Kidney capillary endothelial cell (primary cell): Measurements from ENCODE around the gene PLCB3.
A peak's percentile ranks its signal among the peaks of the same experiment; 100 is the strongest.

Experiments
- DNase-seq: peaks from one replicate; pipeline ENCODE4 v3.0.0-alpha.2; 2018; ENCODE audit warnings: low spot score

The PLCB3 gene

DNA sequence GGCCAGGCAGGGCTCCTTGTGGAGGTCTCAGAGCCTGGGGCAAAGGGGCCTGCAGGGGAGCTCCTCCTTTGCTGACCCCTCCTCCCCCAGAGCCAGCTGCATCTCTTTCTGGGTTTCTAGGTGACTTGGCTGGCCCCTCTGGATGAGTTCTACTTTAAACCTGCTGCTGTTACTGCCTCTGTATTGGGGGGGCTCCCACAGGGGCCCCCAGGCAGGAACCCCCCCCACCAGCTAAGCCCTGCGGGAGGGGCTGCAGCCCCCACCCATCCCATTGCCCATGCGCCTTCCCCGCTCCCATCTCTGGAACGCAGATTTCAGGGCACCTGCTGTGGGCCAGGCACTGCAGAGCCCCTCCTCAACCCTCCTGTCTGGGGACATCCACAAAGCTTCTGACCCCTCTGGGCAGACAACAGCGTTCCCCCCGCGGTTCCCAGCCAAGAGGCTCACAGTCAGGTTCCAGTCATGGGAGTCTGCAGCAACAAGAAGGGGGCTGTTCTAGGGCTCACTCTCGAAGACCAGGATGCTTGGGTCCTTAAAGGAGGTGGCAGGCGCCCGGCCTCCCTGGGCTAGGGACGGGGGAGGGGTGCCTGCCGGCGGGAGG lies 815 bp upstream of the PLCB3 start:
- no peak for DNase-seq

DNA sequence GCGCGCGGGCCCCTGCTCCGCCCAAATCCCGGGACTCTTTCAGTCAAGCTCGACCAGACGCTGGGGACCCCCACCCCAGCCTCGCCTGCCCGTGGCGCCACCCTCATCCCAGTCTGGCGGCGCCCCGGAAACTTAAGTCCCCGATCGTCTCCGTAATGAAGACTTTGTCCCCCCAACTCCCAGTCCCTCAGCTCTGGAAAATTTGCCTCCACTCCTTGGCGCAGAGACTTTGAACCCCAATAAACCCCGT lies 348 bp downstream of the PLCB3 start:
- DNase-seq: no peak

DNA sequence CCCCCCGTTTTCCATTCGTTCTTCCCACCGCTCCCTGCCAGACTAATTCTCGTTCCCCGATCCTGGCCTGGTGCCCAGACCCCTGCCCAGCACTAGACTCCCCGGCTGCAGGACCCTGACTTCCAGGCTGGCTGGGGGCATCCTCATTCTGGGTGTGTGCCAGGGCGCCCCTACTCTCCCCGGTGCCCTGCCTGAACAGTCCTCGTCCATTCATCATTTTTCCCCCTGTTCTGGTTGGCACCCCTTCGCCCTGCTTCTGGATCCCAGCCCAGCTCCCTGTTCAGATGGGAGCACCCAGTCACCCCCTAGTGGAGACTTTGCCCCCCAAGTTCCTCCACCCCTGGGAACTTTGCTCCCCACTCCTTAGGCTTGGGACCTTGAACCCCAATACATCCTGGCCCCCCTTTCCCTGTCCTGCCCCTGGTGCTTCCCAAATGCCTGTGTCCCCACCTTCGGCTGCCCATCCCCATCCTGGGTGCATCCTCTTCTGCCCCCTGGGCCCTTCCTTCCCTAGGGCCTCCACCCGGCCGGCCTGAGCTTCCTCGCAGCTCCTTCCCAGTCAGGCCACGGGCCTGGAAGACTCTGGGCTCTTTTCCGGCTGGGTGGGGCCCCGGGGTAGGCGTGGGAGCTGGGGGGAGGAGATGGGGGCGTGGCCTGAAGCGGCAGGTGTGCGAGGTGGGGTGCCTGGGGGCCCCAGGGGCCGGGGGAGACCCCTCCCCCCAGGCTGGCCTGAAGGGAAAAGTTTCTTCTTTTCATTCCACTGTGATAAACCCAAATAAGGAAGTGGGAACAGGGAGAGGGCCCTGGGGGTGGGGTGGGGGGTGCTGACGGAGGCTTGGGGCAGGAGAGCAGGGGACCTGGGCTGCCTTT lies 908 bp downstream of the PLCB3 start:
- no peak for DNase-seq

DNA sequence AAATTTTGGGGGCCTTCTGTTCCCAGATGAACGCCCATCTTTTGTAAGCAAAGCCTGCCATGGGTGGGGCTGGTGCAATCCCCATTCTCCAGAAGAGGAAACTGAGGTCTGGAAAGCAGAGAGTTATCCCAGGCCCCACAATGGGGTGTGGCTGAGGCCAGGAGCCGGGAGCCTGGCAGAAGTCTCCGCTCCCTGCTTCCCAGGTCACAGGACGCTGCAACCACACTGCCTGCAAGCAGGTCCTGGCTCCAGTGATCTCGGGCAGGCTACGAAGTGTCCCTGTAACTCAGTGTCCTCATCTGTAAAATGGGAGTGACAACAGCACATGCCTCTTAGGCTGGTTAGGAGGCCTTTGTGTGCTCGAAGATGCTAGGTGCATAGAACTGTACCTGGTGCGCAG lies 1.7 kb downstream of the PLCB3 start:
- no peak for DNase-seq

DNA sequence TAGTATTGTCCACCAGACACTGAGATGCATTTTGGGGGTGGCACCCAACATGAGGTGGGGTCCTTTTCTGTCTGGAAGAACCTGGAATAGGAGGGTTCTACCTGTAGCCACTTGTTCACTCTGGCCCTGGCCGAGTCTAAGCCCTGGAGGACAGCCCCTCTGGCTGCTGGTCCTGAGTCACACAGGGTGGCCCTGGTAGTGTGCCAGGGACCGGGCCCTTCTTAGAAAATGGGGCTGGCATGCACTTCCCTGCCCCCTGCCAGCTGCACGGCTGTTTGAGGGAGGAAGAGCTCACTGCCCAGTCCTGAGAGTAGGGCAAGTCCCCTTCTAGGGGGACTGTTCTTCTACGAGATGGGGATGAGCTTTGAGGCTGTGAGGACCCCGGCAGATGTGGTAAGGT lies 2.2 kb downstream of the PLCB3 start:
- DNase-seq: no peak

DNA sequence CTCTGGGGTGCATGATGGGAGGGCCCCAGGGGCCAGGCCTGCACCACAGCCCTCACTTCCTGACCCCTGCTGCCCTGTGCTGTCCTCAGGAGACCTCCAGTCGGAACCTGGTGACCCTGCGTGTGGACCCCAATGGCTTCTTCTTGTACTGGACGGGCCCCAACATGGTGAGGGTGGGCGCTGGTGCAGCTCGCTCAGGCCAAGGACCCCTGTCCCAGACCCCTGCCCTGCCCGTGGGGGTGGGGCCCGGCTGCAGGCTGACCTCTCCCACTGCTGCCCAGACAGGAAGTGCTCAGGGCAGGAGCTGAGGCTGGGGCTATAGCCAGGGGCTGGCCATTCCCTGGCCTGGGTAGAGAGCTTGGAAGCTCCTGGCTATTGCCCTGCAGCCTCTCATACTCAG lies 3.0 kb downstream of the PLCB3 start:
- no peak for DNase-seq

DNA sequence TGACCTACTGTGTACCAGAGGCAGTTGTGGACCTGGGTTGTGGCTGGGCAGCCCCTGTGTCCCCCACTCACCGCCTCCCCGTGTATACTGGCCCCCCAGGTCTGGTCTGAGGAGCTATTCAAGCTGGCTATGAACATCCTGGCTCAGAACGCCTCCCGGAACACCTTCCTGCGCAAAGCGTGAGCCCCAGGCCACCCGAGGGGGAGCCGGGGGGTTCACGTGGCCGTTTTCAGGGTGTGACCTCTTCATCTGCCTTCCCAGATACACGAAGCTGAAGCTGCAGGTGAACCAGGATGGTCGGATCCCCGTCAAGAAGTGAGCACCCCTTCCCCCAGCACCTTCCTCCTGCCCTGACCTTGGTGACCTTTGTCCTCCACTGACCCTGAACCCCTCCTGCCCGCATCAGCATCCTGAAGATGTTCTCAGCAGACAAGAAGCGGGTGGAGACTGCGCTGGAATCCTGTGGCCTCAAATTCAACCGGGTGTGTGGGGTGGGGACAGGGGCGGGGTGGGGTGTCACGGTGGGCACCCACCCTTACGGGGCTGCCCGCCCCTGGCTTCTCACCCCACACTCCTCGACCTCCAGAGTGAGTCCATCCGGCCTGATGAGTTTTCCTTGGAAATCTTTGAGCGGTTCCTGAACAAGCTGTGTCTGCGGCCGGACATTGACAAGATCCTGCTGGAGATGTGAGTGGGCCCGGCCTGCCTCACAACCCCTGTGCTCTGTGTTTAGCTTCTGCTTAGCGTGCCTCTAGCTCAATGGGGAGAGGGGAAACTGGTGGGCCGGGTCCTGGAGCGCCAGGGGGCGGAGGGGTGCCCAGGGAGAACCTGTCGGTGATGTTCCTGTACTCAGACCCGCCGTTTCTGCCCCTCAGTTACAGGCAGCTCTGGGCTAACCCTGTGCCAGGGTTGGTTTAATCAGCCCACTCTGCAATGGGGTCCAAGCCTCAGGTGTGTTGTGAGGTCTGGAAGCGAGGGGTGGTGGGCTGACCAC lies 4.1 kb downstream of the PLCB3 start:
- no peak for DNase-seq

DNA sequence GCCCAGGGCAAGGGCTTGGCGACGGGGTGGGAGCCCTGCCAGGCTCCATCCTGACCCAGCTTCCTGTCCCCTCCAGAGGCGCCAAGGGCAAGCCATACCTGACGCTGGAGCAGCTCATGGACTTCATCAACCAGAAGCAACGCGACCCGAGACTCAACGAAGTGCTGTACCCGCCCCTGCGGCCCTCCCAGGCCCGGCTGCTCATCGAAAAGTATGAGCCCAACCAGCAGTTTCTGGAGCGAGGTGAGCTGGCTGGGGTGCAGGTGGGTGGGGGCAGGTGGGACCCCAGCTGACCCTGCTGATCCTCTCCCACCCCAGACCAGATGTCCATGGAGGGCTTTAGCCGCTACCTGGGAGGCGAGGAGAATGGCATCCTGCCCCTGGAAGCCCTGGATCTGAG lies 5.0 kb downstream of the PLCB3 start:
- no peak for DNase-seq

DNA sequence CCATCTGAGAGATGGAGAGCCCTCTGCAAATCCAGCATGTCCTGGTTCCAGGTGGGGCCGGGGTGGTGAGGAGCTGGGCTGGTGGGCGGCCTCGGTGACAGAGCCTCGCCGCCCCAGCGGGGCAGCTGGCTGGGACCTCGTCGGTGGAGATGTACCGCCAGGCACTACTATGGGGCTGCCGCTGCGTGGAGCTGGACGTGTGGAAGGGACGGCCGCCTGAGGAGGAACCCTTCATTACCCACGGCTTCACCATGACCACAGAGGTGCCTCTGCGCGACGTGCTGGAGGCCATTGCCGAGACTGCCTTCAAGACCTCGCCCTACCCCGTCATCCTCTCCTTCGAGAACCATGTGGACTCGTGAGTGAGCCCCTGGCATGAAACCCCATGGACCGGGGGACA lies 7.0 kb downstream of the PLCB3 start:
- DNase-seq: no peak

DNA sequence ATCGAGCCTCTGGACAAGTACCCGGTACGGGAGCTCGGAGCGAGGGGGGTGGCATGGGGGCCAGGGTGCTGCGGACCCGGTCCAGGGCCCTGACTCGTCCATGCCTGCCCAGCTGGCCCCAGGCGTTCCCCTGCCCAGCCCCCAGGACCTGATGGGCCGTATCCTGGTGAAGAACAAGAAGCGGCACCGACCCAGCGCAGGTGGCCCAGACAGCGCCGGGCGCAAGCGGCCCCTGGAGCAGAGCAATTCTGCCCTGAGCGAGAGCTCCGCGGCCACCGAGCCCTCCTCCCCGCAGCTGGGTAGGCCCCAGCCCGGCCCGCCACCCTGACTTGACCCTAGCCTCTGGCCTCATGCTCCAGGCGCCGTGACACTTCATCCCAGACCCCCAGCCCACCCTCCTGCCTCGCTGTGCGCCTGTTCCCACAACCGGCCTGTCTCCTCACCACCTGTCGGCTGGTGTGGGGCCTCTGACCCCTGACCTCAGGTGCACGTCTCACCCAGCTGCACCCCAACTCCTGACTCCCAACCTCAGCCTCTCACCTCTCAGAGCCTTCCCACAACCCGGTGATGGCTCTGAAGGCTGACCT lies 7.7 kb downstream of the PLCB3 start:
- DNase-seq: no peak

DNA sequence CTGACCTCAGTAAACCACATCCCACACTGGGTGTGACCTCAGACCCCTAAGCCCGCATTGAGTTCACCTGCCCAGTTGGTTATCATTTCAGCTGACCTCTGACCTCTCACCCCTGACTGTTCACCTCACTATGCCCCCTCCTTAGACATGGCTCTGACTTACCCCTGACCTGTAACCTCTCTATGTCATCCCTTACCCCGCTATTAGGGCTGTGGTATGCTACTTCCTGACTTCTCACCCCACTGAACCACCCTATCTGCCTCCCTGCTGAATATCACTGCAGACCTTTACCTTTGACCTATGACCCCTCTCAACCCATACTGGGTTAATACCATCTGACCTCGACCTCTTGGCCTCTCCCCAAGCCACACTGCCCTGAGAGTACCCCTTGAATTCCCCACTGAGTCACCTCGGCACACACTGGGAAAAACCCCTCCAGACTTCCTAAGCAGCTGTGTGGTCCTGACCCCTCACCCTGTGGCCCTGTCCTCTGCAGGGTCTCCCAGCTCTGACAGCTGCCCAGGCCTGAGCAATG lies 8.3 kb downstream of the PLCB3 start:
- DNase-seq: no peak

DNA sequence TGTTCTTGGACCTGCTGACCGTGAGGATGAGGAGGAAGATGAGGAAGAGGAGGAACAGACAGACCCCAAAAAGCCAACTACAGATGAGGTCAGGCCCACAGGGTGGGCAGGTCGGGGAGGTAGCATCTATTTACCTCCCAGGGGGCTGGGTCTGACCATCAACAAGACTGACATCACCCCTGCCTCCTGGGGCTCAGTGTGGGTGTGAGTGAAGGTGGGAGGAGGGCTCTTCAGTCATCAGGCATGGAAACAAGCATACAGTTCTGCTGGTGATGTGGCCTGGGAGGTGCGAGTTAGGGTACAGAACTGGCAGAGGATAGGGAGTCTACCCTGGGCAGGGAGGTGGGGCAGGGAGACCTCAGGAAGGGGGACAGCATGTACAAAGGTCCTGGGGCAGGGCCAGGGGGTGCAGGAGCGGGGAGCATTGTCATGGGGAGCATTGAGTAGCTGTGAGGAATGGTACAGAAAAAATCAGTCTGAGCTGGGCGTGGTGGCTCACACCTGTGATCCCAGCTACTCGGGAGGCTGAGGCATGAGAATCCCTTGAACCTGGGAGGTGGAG lies 8.9 kb downstream of the PLCB3 start:
- no peak for DNase-seq

DNA sequence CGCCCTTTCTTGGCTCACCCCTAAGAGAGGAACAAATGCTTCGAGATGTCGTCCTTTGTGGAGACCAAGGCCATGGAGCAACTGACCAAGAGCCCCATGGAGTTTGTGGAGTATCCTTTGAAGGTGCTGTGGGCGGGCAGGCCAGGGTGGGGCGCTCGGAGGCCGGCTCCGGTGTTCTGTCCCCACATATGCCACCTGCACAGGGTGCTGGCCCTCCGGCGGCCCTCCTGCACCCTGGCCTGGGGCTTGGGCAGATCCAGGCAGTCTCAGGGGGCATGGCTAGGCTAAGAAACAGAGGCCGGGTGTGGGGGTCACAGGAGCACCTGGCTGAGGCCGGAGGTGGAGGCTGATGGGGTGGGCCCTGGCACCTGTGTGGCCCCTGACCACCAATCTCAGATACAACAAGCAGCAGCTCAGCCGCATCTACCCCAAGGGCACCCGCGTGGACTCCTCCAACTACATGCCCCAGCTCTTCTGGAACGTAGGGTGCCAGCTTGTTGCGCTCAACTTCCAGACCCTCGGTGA lies 10.3 kb downstream of the PLCB3 start:
- DNase-seq: no peak

DNA sequence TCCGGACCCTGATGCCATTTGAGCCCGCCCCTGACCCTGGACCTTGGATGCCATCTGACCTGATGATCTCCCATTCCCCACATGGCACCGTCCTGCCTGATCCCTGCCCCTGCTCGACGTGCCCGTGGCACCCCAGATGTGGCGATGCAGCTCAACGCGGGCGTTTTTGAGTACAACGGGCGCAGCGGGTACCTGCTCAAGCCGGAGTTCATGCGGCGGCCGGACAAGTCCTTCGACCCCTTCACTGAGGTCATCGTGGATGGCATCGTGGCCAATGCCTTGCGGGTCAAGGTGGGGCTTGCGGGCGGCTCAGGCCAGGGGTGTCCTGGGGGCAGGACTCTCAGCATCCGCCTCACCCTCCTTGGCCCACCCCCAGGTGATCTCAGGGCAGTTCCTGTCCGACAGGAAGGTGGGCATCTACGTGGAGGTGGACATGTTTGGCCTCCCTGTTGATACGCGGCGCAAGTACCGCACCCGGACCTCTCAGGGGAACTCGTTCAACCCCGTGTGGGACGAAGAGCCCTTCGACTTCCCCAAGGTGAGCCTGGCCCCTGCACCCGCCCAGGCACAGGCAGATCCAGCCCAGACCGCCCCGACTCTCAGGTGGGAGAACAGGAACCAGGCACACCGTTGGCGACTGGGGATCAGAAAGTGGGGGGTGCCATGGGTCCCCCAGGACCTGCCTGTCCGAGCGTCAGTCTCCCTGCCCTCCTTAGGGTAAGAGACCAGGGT lies 11.1 kb downstream of the PLCB3 start:
- no peak for DNase-seq

DNA sequence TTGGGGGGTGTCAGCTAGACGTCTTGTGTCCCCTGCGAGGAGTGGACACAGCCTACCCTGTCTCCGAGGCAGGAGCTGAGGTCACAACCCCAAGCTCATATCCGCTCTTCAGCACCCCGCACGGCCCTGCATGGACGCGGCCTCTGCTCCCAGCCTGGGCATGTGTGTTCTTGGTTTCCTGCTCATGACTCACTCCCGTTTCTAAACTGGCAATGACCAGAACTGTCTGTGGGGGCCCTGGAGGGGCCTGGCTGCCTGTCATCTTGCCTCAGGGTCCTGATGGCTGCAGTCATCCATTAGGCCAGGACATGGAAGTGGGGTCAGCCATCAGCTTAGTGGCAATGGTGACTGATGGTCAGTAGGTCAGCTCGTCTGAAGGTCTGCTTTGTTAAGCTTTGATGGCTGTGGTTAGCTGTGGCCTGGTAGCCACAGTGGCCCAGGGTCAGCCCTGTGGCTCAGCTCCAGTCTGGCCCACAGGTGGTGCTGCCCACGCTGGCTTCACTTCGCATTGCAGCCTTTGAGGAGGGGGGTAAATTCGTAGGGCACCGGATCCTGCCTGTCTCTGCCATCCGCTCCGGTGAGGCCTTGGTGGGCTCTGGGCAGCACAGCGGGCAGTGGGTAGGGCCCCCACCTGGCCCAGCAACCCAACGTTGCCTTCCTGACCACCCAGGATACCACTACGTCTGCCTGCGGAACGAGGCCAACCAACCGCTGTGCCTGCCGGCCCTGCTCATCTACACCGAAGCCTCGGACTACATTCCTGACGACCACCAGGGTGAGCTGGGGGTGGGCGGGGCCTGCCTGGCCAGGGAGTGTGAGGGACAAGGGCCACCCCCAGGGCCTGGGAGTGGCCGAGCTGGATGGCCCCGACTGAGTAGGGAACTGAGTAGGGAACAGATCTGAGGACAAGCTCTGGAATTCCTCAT lies 12.0 kb downstream of the PLCB3 start:
- peak; percentile 75 for DNase-seq

DNA sequence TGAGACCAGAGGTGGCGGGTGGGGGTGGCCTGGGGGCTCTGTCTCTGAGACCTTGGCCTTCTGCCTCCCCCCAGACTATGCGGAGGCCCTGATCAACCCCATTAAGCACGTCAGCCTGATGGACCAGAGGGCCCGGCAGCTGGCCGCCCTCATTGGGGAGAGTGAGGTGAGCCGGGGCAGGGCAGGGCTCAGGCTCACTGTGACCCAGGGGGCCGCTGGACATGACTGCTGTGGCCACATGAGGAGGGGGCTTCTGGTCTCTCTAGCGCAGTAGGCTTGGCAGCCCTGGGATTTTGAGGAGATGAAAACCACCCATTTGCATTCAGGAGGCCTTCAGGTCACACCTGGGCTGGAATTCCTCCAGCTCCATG lies 12.6 kb downstream of the PLCB3 start:
- no peak for DNase-seq

DNA sequence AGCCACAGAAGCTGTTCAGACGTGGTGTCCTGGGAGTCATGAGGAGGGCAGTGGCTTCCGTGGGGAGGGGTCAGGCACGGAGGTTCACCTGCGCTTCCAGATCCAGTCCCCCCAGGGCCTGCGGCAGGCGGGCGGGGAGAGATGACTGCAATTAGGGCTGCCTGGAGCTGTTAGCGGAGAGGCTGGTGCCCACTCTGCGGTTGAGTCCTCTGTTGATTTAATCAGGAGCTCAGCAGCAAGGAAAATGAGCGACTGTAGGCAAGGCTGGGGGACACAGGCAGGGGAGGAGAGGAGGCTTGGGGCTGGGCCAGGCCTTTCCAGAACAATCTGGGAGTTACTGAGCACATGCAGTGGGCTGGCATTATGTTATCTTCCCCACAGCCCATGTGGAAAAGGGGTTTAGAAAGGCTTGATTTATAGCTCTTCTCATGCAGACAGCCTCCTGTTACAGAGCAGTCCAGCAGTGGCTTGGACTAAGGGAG lies 13.1 kb downstream of the PLCB3 start:
- DNase-seq: no peak

DNA sequence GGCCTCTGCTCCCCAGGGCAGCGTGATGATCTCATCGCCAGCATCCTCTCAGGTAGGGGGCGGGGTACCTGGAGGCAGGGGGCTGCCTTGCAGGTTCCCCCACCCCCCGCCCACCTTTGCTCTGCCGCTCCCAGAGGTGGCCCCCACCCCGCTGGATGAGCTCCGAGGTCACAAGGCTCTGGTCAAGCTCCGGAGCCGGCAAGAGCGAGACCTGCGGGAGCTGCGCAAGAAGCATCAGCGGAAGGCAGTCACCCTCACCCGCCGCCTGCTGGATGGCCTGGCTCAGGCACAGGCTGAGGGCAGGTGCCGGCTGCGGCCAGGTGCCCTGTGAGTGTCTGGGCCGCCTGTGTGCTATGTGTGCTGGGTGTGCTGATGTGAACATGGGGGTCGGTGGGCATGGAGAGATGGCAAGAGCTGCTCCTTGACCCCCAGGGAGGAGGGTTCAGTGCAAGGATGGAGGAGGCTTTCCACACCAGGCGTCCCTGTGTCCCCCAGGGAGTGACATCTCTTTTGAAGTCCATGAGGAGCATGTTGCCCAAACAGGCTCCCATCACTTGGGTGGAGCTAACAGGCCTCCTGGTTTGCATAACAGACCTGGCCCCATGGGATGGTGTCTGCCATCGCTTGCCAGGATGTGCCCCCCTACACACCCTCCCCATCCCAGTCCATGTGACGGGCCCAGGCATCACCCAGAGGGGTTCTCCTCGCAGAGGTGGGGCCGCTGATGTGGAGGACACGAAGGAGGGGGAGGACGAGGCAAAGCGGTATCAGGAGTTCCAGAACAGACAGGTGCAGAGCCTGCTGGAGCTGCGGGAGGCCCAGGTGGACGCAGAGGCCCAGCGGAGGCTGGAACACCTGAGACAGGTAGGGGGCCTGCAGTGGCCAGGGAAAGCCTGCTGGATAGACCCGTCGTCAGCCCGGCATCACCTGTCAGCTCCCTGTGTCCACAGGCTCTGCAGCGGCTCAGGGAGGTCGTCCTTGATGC lies 14.1 kb downstream of the PLCB3 start:
- DNase-seq: no peak

DNA sequence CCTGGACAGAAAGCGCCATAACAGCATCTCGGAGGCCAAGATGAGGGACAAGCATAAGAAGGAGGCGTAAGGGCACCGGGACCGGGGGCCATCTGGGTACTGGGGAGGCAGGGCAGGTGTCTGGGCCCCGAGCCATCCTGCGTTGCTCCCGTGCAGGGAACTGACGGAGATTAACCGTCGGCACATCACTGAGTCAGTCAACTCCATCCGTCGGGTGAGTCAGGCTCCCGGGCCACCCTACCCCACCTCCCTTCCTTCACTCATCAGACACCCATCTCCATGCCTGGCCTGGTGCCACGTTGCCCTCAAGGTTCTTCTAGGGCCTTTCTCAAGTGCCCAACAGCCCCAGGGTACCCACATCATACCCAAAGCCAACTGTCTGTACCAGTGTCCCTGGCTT lies 15.0 kb downstream of the PLCB3 start:
- DNase-seq: no peak
